SK-N-MC (cell line): ENCODE results near the gene TMEM161B.

Experiments used
- DNase-seq: peaks from one replicate; pipeline ENCODE4 v3.0.0-alpha.2; 2011; ENCODE audit warnings: low read depth, low spot score
- H3K27ac ChIP-seq: fragments of 200-600 bp; sonication (generic); 2 replicates; pipeline ENCODE4 v1.5.1; 2016; ENCODE audit warnings: mixed run types
- H3K36me3 ChIP-seq: fragments of 200-600 bp; sonication (generic); 2 replicates; pipeline ENCODE4 v1.6.1; 2017; ENCODE audit warnings: antibody characterized with exemption, low read length, mixed read lengths; ENCODE audit not compliant: insufficient read depth
- H3K4me3 ChIP-seq: fragments of 200-600 bp; sonication (generic); 2 replicates; pipeline ENCODE4 v1.5.1; 2016
- H3K9ac ChIP-seq: fragments of 200-600 bp; sonication (generic); 2 replicates; pipeline ENCODE4 v1.8.0; 2017; ENCODE audit warnings: mixed run types, mixed read lengths; ENCODE audit not compliant: insufficient read length
- H3K9me3 ChIP-seq: fragments of 200-600 bp; sonication (generic); 2 replicates; pipeline ENCODE4 v1.6.1; 2017; ENCODE audit warnings: low read depth, mild to moderate bottlenecking, antibody characterized with exemption, low read length, moderate library complexity, mixed read lengths
- EZH2 ChIP-seq: fragments of 200-600 bp; sonication (generic); IDR thresholded peaks from one replicate; pipeline ENCODE4 v1.6.1; 2017; ENCODE audit warnings: antibody characterized with exemption
- FOXP2 ChIP-seq: optimal IDR thresholded peaks from 2 replicates; pipeline ENCODE3; 2011; ENCODE audit warnings: mild to moderate bottlenecking, moderate library complexity; ENCODE audit not compliant: insufficient read depth; ENCODE audit errors: extremely low read length, control extremely low read depth
- POLR2AphosphoS5 ChIP-seq: IDR thresholded peaks from 2 replicates; pipeline ENCODE4 v1.6.1; 2012; ENCODE audit warnings: mild to moderate bottlenecking, low read depth, low read length, borderline replicate concordance

The TMEM161B gene

DNA sequence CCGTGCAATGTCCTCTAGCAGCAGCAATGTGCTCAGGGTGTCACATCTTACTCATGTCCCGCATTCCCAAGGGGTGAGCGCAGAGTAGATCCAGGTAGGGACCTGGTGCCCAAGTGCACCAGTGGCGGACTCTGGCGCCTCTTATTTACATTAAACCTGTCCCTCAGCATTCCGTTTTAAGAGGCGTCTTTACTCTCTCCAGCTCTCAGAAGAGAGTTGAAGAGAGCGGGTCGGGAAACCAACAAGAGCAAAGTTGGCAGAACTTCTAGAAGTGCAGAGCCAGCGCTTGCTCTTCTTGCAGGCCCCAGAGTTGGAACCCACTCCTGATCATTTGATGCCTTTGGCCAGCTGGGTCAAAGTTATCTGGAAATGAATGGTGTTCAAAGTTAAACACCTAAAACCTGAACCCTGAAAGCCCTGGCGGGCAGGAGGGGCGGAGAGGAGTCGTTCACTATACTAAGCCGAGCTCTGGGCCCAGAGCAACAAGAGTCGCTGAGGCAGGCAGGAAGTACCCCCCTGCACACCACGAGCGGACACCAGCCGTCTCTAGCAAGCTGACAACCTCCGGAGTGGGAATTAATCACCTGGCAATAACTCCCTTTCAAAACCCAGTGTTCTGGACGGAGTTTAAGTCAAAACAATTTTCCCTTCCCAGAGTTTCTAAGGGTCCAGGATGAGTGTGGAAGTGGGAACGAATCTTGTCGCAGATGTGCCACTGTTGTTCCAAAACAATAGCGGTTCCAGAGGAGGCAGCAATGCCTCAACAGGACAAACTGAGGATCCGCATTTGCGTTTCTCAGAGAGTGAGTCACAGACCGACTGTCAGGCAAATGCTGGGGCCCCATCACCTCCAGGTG is 122.8 kb downstream of the TMEM161B start:
- no peak for TF ChIP-seq POLR2AphosphoS5
- TF ChIP-seq EZH2: no peak
- TF ChIP-seq FOXP2: no peak
- Histone ChIP-seq H3K27ac (no peak overlapping the region), H3K9me3 (no peaks in the 10 kb centered on the region), H3K4me3 (no peak overlapping the region), H3K36me3 (no peaks in the 10 kb centered on the region), H3K9ac (no peak overlapping the region)
- DNase-seq: no peak

DNA sequence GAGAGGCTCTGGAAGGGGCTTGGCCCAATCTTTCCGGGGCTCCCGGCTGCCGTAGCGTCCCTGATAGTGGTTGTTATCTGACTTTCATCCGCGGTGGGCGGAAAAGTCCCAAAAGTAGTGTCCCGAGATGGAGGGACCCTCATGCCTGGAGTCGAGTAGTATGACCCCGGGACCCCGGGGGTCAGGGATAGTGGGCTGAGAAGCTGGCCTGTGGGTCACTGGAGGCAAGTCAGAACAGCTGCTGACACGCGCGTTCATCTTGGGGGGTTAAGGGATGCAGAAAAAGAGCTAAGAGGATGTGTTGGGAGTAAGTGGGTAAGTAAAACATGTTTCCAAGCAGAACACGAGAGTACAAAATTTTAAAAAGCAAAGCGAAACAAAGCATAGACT is 123.4 kb downstream of the TMEM161B start:
- Histone ChIP-seq H3K27ac (no peak overlapping the region), H3K9ac (no peak overlapping the region), H3K36me3 (no peaks in the 10 kb centered on the region), H3K9me3 (no peaks in the 10 kb centered on the region), H3K4me3 (no peak overlapping the region)
- TF ChIP-seq FOXP2 (no peak), EZH2 (no peak), POLR2AphosphoS5 (no peak)
- DNase-seq: no peak
